SK-N-SH (cell line): Measurements from ENCODE around the gene PSKH1. TPM values are rescaled to one million over a fixed set of nuclear protein-coding genes. Genes with fewer than 3 reads are reported as not detected.

Experiments used
- CTCF ChIA-PET: fragments of 300-600, 350-600 bp; formaldehyde crosslinking; extraction: SDS; loops from one replicate; lab custom pipeline; 2021; lab: Yijun Ruan, JAX
- POLR2A ChIA-PET: fragments of 350-600 bp; sonication (Branson Sonifier 250); formaldehyde crosslinking; extraction: SDS; loops from one replicate; lab custom pipeline; 2020; ENCODE audit warnings: antibody characterized with exemption, inconsistent platforms; lab: Yijun Ruan, JAX
- DNase-seq: peaks from one replicate; pipeline ENCODE4 v3.0.0; 2012
- H2AFZ ChIP-seq: fragments of 200-600 bp; sonication (generic); 2 replicates; pipeline ENCODE4 v1.8.1; 2016; ENCODE audit warnings: antibody characterized with exemption, mild to moderate bottlenecking, low read depth
- H3F3A ChIP-seq: fragments of 200-600 bp; sonication (generic); replicated peaks from 2 replicates; pipeline ENCODE3; 2016; ENCODE audit warnings: antibody characterized with exemption, mild to moderate bottlenecking; ENCODE audit not compliant: insufficient read depth
- H3K27ac ChIP-seq, 2 experiments: fragments of 200-500 bp in 1 of 2; fragments of 200-600 bp in 1 of 2; sonication (Bioruptor generic) in 1 of 2; sonication (generic), shearing (Covaris generic) in 1 of 2; 2 replicates each; pipeline versions ENCODE4 v1.5.1 to v1.6.1; 2014 to 2016; ENCODE audit warnings: low read depth in 2 of 2, inconsistent platforms in 1 of 2, low read length in 1 of 2, mild to moderate bottlenecking in 1 of 2, mixed read lengths in 1 of 2
- H3K27me3 ChIP-seq: fragments of 200-600 bp; sonication (generic), shearing (Covaris generic); 2 replicates; pipeline ENCODE4 v1.6.1; 2016; ENCODE audit warnings: mixed run types; ENCODE audit not compliant: insufficient read depth
- H3K36me3 ChIP-seq, 2 experiments: fragments of 200-500 bp in 1 of 2; fragments of 200-600 bp in 1 of 2; sonication (Bioruptor generic) in 1 of 2; sonication (generic) in 1 of 2; replicated peaks in 1 of 2; 2 replicates each; pipeline versions ENCODE3 to v1.5.1; 2014 to 2016; ENCODE audit warnings: low read length in 1 of 2, mild to moderate bottlenecking in 1 of 2; ENCODE audit not compliant: insufficient read depth in 2 of 2, control insufficient read depth in 1 of 2
- H3K4me1 ChIP-seq, 2 experiments: fragments of 200-500 bp in 1 of 2; fragments of 200-600 bp in 1 of 2; sonication (Bioruptor generic) in 1 of 2; sonication (generic), shearing (Covaris generic) in 1 of 2; 2 replicates each; pipeline versions ENCODE4 v1.5.1 to v1.6.1; 2014 to 2016; ENCODE audit warnings: low read depth in 1 of 2, low read length in 1 of 2, mixed run types in 1 of 2; ENCODE audit not compliant: insufficient read depth in 2 of 2, control insufficient read depth in 1 of 2
- H3K4me2 ChIP-seq: fragments of 200-600 bp; sonication (generic), shearing (Covaris generic); 2 replicates; pipeline ENCODE4 v1.6.1; 2017; ENCODE audit warnings: mixed run types
- H3K4me3 ChIP-seq, 2 experiments: fragments of 200-500 bp in 1 of 2; fragments of 200-600 bp in 1 of 2; sonication (Bioruptor generic) in 1 of 2; sonication (generic), shearing (Covaris generic) in 1 of 2; 2 replicates each; pipeline versions ENCODE4 v1.5.1 to v1.8.1; 2014 to 2016; ENCODE audit warnings: low read depth in 2 of 2, inconsistent platforms in 1 of 2, low read length in 1 of 2, mild to moderate bottlenecking in 1 of 2, mixed read lengths in 1 of 2, moderate library complexity in 1 of 2
- H3K79me2 ChIP-seq: fragments of 200-600 bp; sonication (generic); 2 replicates; pipeline ENCODE4 v1.8.1; 2017; ENCODE audit warnings: mild to moderate bottlenecking; ENCODE audit not compliant: insufficient read depth
- H3K9ac ChIP-seq: fragments of 200-600 bp; sonication (generic); 2 replicates; pipeline ENCODE4 v1.6.1; 2017; ENCODE audit warnings: mixed run types
- H3K9me2 ChIP-seq: fragments of 200-600 bp; sonication (generic); 2 replicates; pipeline ENCODE4 v1.6.1; 2017; ENCODE audit warnings: mixed run types
- H3K9me3 ChIP-seq: fragments of 200-600 bp; sonication (generic); 2 replicates; pipeline ENCODE4 v1.6.1; 2017; ENCODE audit warnings: mixed run types, mild to moderate bottlenecking, moderate library complexity
- H4K20me1 ChIP-seq: fragments of 200-600 bp; sonication (generic); 2 replicates; pipeline ENCODE4 v1.6.1; 2017; ENCODE audit warnings: mild to moderate bottlenecking, mixed run types; ENCODE audit not compliant: insufficient read depth
- CHD2 ChIP-seq: fragments of 150-350 bp; IDR thresholded peaks from 2 replicates; pipeline ENCODE4 v1.6.1; 2018; ENCODE audit warnings: low read length; ENCODE audit not compliant: partially characterized antibody
- CTCF ChIP-seq: fragments of 200-600 bp; sonication (generic); IDR thresholded peaks from 2 replicates; pipeline ENCODE4 v1.6.1; 2017; ENCODE audit warnings: antibody characterized with exemption, mild to moderate bottlenecking, moderate library complexity
- EP300 ChIP-seq, 2 experiments: IDR thresholded peaks; 2 replicates each; pipeline versions ENCODE4 v1.4.0 to v1.6.1; 2012; ENCODE audit warnings: borderline replicate concordance in 1 of 2, low read depth in 1 of 2, low read length in 1 of 2
- FOXJ3 ChIP-seq: sonication (generic); formaldehyde crosslinking; IDR thresholded peaks from 2 replicates; pipeline ENCODE4 v1.5.1; 2020; ENCODE audit warnings: mild to moderate bottlenecking, missing genetic modification reagents
- GABPA ChIP-seq: IDR thresholded peaks from 2 replicates; pipeline ENCODE4 v1.4.0; 2012; ENCODE audit warnings: low read depth, mild to moderate bottlenecking
- IRF3 ChIP-seq: fragments of 150-350 bp; IDR thresholded peaks from 2 replicates; pipeline ENCODE4 v1.6.1; 2016; ENCODE audit warnings: mild to moderate bottlenecking, low read depth, low read length
- NFIC ChIP-seq: IDR thresholded peaks from 2 replicates; pipeline ENCODE4 v1.4.0; 2012; ENCODE audit warnings: borderline replicate concordance
- PBX3 ChIP-seq: IDR thresholded peaks from 2 replicates; pipeline ENCODE4; 2012
- POLR2AphosphoS5 ChIP-seq: IDR thresholded peaks from 2 replicates; pipeline ENCODE4 v1.6.1; 2012; ENCODE audit warnings: low read depth, low read length
- RCOR1 ChIP-seq: fragments of 150-350 bp; IDR thresholded peaks from 2 replicates; pipeline ENCODE4 v1.6.1; 2017; ENCODE audit warnings: antibody characterized with exemption, low read length
- REST ChIP-seq: IDR thresholded peaks from 2 replicates; pipeline ENCODE4 v1.6.1; 2012; ENCODE audit warnings: mild to moderate bottlenecking, low read depth, low read length, moderate library complexity
- TAF1 ChIP-seq: IDR thresholded peaks from 2 replicates; pipeline ENCODE4 v1.6.1; 2012; ENCODE audit warnings: low read depth, mild to moderate bottlenecking, low read length, moderate library complexity, borderline replicate concordance
- TCF12 ChIP-seq: IDR thresholded peaks from 2 replicates; pipeline ENCODE4 v1.4.0; 2012
- TEAD4 ChIP-seq: IDR thresholded peaks from 2 replicates; pipeline ENCODE4 v1.4.0; 2012; ENCODE audit warnings: mild to moderate bottlenecking, borderline replicate concordance; ENCODE audit not compliant: insufficient read depth
- USF2 ChIP-seq: fragments of 150-350 bp; IDR thresholded peaks from 2 replicates; pipeline ENCODE4 v1.6.1; 2017; ENCODE audit warnings: antibody characterized with exemption, low read length, low read depth, borderline replicate concordance
- YY1 ChIP-seq: IDR thresholded peaks from 2 replicates; pipeline ENCODE4 v1.4.0; 2012; ENCODE audit warnings: low read depth, mild to moderate bottlenecking
- WGBS: methylation state at CpG from one replicate; pipeline ENCODE4 v1.1.6; 2017; ENCODE audit warnings: low lambda C conversion rate; 5-methylcytosine and 5-hydroxymethylcytosine counted together
- polyA plus RNA-seq, 3 experiments: library from polyadenylated mRNA; depleted of rRNA; stranded (reverse); fragments of >200 nt; gene quantifications; 2 replicates each; pipeline ENCODE4 v1.2.3, GENCODE V29; 2012

PSKH1 gene
- polyA plus RNA-seq, 1 of the 3 experiments (the other 2 are of a cell fraction): 30.1 TPM

- peak overlapping the region; percentile 7 to 67; a peak in 3 of 4 replicates for H3K27ac ChIP-seq
- no peak for DNase-seq
- peaks cover 15 to 45% of the 10 kb centered on the region in 2 experiments; a peak in 3 of 4 replicates for H3K4me1 ChIP-seq
- H3K36me3 ChIP-seq: peaks cover 29% of the 10 kb centered on the region in 2 experiments
- peaks cover 4% of the 10 kb centered on the region for H3F3A ChIP-seq
- no peak for TF ChIP-seq FOXJ3 (CRISPR knock-in tag)
- TF ChIP-seq YY1: no peak
- no peak for TF ChIP-seq USF2
- TF ChIP-seq TCF12: no peak
- no peak for TF ChIP-seq TAF1
- TF ChIP-seq EP300 (IDR thresholded peaks at IDR 0.05; ENCODE audit: borderline replicate concordance in 1 of 2, low read depth in 1 of 2, low read length in 1 of 2): no peak
- no peak for TF ChIP-seq REST
- TF ChIP-seq NFIC: no peak
- no peak for TF ChIP-seq PBX3
- no peak for TF ChIP-seq POLR2AphosphoS5
- TF ChIP-seq GABPA: no peak
- TF ChIP-seq RCOR1: no peak
- TF ChIP-seq CHD2: no peak
- no peak for TF ChIP-seq TEAD4
- TF ChIP-seq IRF3: no peak
- no peak for TF ChIP-seq CTCF
- 95% methylated on average over 10 of the region's 11 CpGs for WGBS
- H3K4me2 ChIP-seq: peak overlapping the region; percentile 96
- H4K20me1 ChIP-seq: peaks cover 55% of the 10 kb centered on the region
- POLR2A ChIA-PET: interaction anchor here (0.9 to 1.2 kb wide), 2 partner anchors 18 to 26 kb away, joined by 3 to 6 read pairs; no protein-coding TSS in a partner anchor
- H3K9me2 ChIP-seq: no peaks in the 10 kb centered on the region
- CTCF ChIA-PET: interaction anchor here (0.7 to 1.2 kb wide), 5 partner anchors 31 to 161 kb away, joined by 3 to 4 read pairs (median 3); no protein-coding TSS in a partner anchor
- H3K79me2 ChIP-seq: peaks cover 68% of the 10 kb centered on the region
- peak overlapping the region; percentile 96 for H3K9ac ChIP-seq
- H2AFZ ChIP-seq: no peak overlapping the region
- H3K4me3 ChIP-seq: peak overlapping the region; percentile 73 to 79; a peak in 3 of 4 replicates
- H3K9me3 ChIP-seq: no peaks in the 10 kb centered on the region
- no peaks in the 10 kb centered on the region for H3K27me3 ChIP-seq
Observed at GRCh38 chr16:67965668-67966548, 72.9 kb downstream of the PSKH1 start.
